Measurements from ENCODE around the gene SCYGR1. TPM values are rescaled to one million over a fixed set of nuclear protein-coding genes. Genes with fewer than 3 reads are reported as not detected.
A peak's percentile ranks its signal among the peaks of the same experiment; 100 is the strongest.

Gene SCYGR1
- polyA plus RNA-seq, 1 donor (not counting 4 experiments of a cell fraction or from before 2014, with no cell fraction given) = not detected

- Histone ChIP-seq H4K20me1 (ENCODE audit: control insufficient read depth, extremely low read depth, insufficient read depth, low read length) (no peaks in the 10 kb centered on the region), H3K27me3 (ENCODE audit: control insufficient read depth, extremely low read depth, insufficient read depth, low read length) (no peaks in the 10 kb centered on the region), H3K79me2 (ENCODE audit: control insufficient read depth, insufficient read depth, low read length) (no peaks in the 10 kb centered on the region), H3K4me2 (ENCODE audit: control insufficient read depth, extremely low read depth, insufficient read depth, low read depth, low read length) (peak overlapping the region; percentile 70), H3K4me3 (ENCODE audit: control insufficient read depth in 2 of 3, extremely low read depth in 1 of 3, insufficient read depth in 2 of 3, low read depth in 1 of 3, low read length in 3 of 3) (no peak overlapping the region), H3K9me3 (ENCODE audit: control insufficient read depth, low read depth, low read length) (no peaks in the 10 kb centered on the region), H3K9me1 (ENCODE audit: control insufficient read depth, extremely low read depth, insufficient read depth, low read length) (no peaks in the 10 kb centered on the region), H3K9ac (ENCODE audit: control insufficient read depth, extremely low read depth, insufficient read depth, low read length) (peak overlapping the region; percentile 46), H2AFZ (ENCODE audit: control insufficient read depth, low read length) (peak overlapping the region; percentile 11), H3K36me3 (ENCODE audit: control insufficient read depth in 2 of 2, extremely low read depth in 1 of 2, insufficient read depth in 2 of 2, low read length in 2 of 2) (no peaks in the 10 kb centered on the region), H3K27ac (ENCODE audit: control insufficient read depth, insufficient read depth, low read length) (peak overlapping the region; percentile 82), H3K4me1 (ENCODE audit: control insufficient read depth, extremely low read depth, insufficient read depth, low read length) (peaks cover 29% of the 10 kb centered on the region)
- peak; percentile 86 for FAIRE-seq
- TF ChIP-seq CTCF (optimal IDR thresholded peaks at IDR 0.05 in 1 of 3, IDR thresholded peaks at IDR 0.05 in 1 of 3, conservative IDR thresholded peaks at IDR 0.05 in 1 of 3; ENCODE audit: extremely low read depth in 1 of 3, insufficient read depth in 2 of 3, low read length in 3 of 3) (peak; percentile 61 to 92 (median 87)), EZH2 (IDR thresholded peaks at IDR 0.05; ENCODE audit: low read length) (no peak)
- peak; percentile 91 for DNase-seq (ENCODE audit: low read depth, low spot score)
- dilution Hi-C loops (cut with MboI; ENCODE audit: extremely low pct_ligation_motif_present, low sequenced_read_pairs) = no loop called here
Observed at GRCh38 chr2:227406177-227407031, 18.7 kb upstream of the SCYGR1 start.

GRCh38 chr2:227404585-227405271 lies 17.0 kb upstream of the SCYGR1 start:
- H3K27ac ChIP-seq (ENCODE audit: control insufficient read depth, insufficient read depth, low read length) = no peak overlapping the region
- no peaks in the 10 kb centered on the region for H4K20me1 ChIP-seq (ENCODE audit: control insufficient read depth, extremely low read depth, insufficient read depth, low read length)
- FAIRE-seq = no peak

More at GRCh38 chr2:227404585-227405271, 17.0 kb upstream of the SCYGR1 start:
- no peaks in the 10 kb centered on the region for H3K27me3 ChIP-seq (ENCODE audit: control insufficient read depth, extremely low read depth, insufficient read depth, low read length)
- no peaks in the 10 kb centered on the region for H3K9me3 ChIP-seq (ENCODE audit: control insufficient read depth, low read depth, low read length)
- H3K4me2 ChIP-seq (ENCODE audit: control insufficient read depth, extremely low read depth, insufficient read depth, low read depth, low read length) = no peak overlapping the region
- H3K79me2 ChIP-seq (ENCODE audit: control insufficient read depth, insufficient read depth, low read length) = no peaks in the 10 kb centered on the region
- dilution Hi-C loops (cut with MboI; ENCODE audit: extremely low pct_ligation_motif_present, low sequenced_read_pairs) = no loop called here
- no peak overlapping the region for H2AFZ ChIP-seq (ENCODE audit: control insufficient read depth, low read length)
- no peaks in the 10 kb centered on the region for H3K36me3 ChIP-seq (ENCODE audit: control insufficient read depth in 2 of 2, extremely low read depth in 1 of 2, insufficient read depth in 2 of 2, low read length in 2 of 2)
- no peak for TF ChIP-seq CTCF (optimal IDR thresholded peaks at IDR 0.05 in 1 of 3, IDR thresholded peaks at IDR 0.05 in 1 of 3, conservative IDR thresholded peaks at IDR 0.05 in 1 of 3; ENCODE audit: extremely low read depth in 1 of 3, insufficient read depth in 2 of 3, low read length in 3 of 3)
- no peak for DNase-seq (ENCODE audit: low read depth, low spot score)
- H3K9me1 ChIP-seq (ENCODE audit: control insufficient read depth, extremely low read depth, insufficient read depth, low read length) = no peaks in the 10 kb centered on the region
- H3K4me1 ChIP-seq (ENCODE audit: control insufficient read depth, extremely low read depth, insufficient read depth, low read length) = peaks cover 21% of the 10 kb centered on the region
- no peak overlapping the region for H3K4me3 ChIP-seq (ENCODE audit: control insufficient read depth in 2 of 3, extremely low read depth in 1 of 3, insufficient read depth in 2 of 3, low read depth in 1 of 3, low read length in 3 of 3)
- no peak overlapping the region for H3K9ac ChIP-seq (ENCODE audit: control insufficient read depth, extremely low read depth, insufficient read depth, low read length)

Data from keratinocyte (primary cell).